ENCODE data around the gene CADM2.

CADM2 gene

GRCh38 chr3:84989102-84989501 is 30.3 kb downstream of the CADM2 start:
- in situ Hi-C loops (cut with HindIII; ENCODE audit: low sequenced_read_pairs), result no loop called here
- no peak for DNase-seq (ENCODE audit: low read depth)
- TF ChIP-seq CTCF (IDR thresholded peaks at IDR 0.05; ENCODE audit: low read depth, low read length, missing control alignments), result no peak
- no peak overlapping the region for H3K4me3 ChIP-seq (ENCODE audit: low read depth, low read length)

- no peak for DNase-seq (ENCODE audit: low read depth)
- in situ Hi-C loops (cut with HindIII; ENCODE audit: low sequenced_read_pairs), result no loop called here
- TF ChIP-seq CTCF (IDR thresholded peaks at IDR 0.05; ENCODE audit: low read depth, low read length, missing control alignments), result no peak
- H3K4me3 ChIP-seq (ENCODE audit: low read depth, low read length), result no peak overlapping the region
These were observed 32.7 kb downstream of the CADM2 start for GRCh38 chr3:84991422-84991900.

- in situ Hi-C loops (cut with HindIII; ENCODE audit: low sequenced_read_pairs), result no loop called here
- DNase-seq (ENCODE audit: low read depth), result no peak
- H3K4me3 ChIP-seq (ENCODE audit: low read depth, low read length), result no peak overlapping the region
- TF ChIP-seq CTCF (IDR thresholded peaks at IDR 0.05; ENCODE audit: low read depth, low read length, missing control alignments), result no peak
These were observed 35.2 kb downstream of the CADM2 start for GRCh38 chr3:84993956-84994355.

GRCh38 chr3:84998545-84998944 is 39.8 kb downstream of the CADM2 start:
- in situ Hi-C loops (cut with HindIII; ENCODE audit: low sequenced_read_pairs), result no loop called here
- TF ChIP-seq CTCF (IDR thresholded peaks at IDR 0.05; ENCODE audit: low read depth, low read length, missing control alignments), result no peak
- H3K4me3 ChIP-seq (ENCODE audit: low read depth, low read length), result no peak overlapping the region
- DNase-seq (ENCODE audit: low read depth), result no peak

- in situ Hi-C loops (cut with HindIII; ENCODE audit: low sequenced_read_pairs), result no loop called here
- TF ChIP-seq CTCF (IDR thresholded peaks at IDR 0.05; ENCODE audit: low read depth, low read length, missing control alignments), result no peak
- no peak overlapping the region for H3K4me3 ChIP-seq (ENCODE audit: low read depth, low read length)
- no peak for DNase-seq (ENCODE audit: low read depth)
These were observed 44.7 kb downstream of the CADM2 start for GRCh38 chr3:85003479-85003878.

GRCh38 chr3:85004147-85004546 is 45.4 kb downstream of the CADM2 start:
- in situ Hi-C loops (cut with HindIII; ENCODE audit: low sequenced_read_pairs), result no loop called here
- TF ChIP-seq CTCF (IDR thresholded peaks at IDR 0.05; ENCODE audit: low read depth, low read length, missing control alignments), result no peak
- no peak for DNase-seq (ENCODE audit: low read depth)
- no peak overlapping the region for H3K4me3 ChIP-seq (ENCODE audit: low read depth, low read length)

- TF ChIP-seq CTCF (IDR thresholded peaks at IDR 0.05; ENCODE audit: low read depth, low read length, missing control alignments), result no peak
- in situ Hi-C loops (cut with HindIII; ENCODE audit: low sequenced_read_pairs), result no loop called here
- H3K4me3 ChIP-seq (ENCODE audit: low read depth, low read length), result no peak overlapping the region
- DNase-seq (ENCODE audit: low read depth), result no peak
These were observed 47.2 kb downstream of the CADM2 start for GRCh38 chr3:85005946-85006345.
